HG03064 (cell line): ENCODE measurements around the gene KLRC3.
"Not testable (repeated sequence)": the region's sequence is repeated elsewhere in the genome, so short reads cannot be mapped to it uniquely, and the experiment has no call there.

Experiments used
- ATAC-seq: cut with Tn5 transposase; IDR thresholded peaks from one replicate; pipeline ENCODE4 v1.9.1; 2021; ENCODE audit warnings: low read depth; ENCODE audit not compliant: unreplicated experiment

The KLRC3 gene

DNA sequence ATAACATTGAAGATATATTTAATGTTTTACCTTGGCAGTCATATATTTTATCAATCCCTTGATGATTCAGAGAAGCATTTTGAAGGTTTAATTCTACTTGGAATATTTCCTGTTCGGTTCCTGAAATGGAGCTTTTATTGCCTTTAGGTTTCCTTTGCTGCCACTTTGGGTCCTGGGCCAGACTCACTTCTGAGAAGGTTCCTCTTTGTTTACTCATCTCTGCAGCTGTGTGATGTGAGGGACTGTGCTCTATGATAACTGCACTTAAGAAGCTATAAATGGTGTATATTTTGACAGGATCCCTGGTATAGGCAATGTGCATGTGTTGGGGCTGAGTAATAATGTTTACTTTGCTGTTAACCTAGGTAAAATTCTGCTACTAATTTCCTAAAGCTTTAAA, at the start of gene KLRC3:
Gene KLRC3 (minus strand): TSS at position 262 of the 400 bp plus-strand sequence. CDS start 45 bp downstream, at position 217.
- ATAC-seq, result not testable (repeated sequence)

DNA sequence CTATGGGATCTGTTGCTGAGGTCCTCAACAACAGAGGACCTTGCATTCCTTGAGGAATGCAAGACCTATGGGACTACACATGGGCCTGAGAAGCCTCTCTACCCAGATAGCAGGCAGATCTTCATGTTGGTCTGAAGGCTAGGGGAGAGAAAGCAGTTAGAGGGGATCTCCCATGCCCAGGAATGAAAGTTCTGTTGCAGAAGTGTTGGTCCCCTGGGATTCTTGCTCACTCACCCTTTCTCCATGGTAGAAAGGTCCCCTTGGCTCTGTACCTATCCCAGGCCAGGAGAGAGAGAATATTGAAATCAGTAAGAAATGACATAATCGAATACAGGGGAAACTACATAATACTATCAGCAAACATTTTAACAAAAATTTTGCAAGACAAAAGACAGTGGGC, 49.3 kb upstream of the KLRC3 start:
- ATAC-seq, result no peak

DNA sequence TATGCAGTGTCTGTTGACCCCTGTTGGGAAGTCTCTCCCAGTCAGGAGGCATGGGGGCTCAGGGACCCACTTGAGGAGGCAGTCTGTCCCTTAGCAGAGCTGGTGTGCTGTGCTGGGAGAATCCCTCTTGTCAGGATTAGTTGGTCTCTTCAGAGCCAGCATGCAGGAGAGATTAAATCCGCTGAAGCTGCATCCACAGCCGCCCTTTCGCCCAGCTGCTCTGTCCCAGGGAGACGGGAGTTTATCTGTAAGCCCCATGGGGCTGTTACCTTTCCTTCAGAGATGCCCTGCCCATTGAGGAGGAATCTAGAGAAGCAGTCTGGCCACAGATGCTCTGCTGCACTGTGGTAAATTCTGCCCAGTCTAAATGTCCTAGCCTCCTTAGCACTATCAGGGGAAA, 45.9 kb upstream of the KLRC3 start:
- no peak for ATAC-seq

DNA sequence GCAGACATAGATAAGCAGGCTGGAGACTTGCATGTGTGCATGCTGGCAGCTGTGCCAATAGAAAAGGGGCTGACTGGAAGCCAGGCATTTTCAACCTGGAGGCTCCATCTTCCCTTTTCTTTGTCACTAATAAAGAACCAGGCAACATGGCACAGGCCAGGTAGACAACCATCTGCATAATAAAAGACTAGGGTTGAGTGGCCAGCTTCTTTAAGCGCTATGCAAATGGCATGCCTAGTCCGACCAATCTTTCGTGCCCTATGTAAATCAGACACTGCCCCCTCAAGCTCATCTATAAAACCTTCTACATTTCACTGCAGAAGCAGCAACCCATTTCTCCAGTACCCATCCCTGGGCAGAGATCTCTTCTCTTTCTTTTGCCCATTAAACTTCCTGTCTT, 37.4 kb upstream of the KLRC3 start:
- ATAC-seq, result no peak

DNA sequence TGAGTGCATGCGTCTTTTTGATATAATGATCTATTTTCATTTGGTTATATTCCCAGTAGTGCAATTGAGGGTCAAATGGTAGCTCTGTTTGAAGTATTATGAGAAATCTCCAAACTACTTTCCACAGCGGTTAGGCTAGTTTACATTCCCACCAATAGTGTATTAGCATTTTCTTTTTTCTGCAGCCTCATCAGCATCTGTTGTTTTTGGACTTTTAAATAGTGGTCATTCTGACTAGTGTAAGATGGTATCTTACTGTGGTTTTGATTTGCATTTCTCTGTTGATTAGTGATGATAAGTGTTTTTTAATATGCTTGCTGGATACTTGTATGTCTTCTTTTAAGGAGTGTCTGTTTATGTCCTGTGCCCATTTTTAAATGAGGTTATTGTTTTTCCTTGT, 36.5 kb upstream of the KLRC3 start:
- no peak for ATAC-seq

DNA sequence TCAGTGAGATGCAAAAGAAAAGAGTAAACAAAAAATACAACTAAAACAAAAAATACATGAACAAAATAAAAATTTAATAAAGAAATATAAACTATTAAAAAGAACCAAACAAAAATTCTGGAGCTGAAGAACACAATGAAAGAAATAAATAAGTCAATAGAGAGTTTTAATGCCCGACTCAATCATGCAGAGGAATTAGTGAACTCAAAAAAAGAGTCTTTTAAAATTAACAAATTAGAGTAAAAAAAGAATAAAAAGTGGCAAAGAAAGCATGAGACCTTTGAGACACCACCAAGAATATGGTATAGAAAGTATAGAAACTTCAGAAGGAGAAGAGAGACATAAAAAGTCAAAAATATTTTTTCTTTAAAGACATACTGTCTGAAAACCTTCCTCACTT, 35.4 kb upstream of the KLRC3 start:
- no peak for ATAC-seq

DNA sequence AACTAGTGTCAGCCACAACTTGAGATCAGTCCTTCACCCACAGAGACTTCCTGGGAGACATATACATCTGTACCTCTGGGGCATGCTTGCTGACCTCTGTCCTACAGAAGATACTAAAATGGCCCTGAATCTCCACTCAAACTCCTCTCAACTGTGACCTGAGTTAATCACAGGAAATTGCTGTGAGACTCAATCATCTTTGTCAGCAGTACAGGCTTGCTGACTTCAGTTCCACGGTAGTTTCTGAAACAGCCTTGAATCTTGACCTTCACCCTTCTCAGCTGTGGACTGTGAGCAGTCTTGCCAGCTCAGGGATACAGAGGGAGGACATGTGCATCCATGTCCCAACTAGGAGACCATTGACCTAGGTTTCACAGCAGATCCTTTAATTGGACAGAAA, 34.1 kb upstream of the KLRC3 start:
- no peak for ATAC-seq

DNA sequence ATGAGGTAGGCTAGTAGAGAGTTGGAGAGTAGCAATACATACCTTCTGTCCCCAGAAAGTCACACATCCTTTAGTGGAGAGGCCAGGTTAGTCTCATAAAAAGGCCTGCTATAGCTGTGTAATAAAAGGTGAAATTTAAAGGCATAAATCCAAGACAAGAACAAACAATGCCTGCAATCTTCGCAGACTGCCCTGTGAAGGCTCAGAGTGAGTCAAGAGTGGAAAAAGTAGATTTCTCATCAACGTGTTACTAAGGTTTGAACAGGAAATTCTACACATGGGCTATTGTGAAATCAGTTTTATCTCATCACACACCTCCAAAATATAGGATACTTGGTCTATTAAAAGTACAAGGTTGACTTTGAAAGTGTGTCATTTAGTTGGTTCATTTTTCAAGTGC, 32.8 kb upstream of the KLRC3 start, which contains the start of gene KLRC1:
Gene KLRC1 (minus strand): TSS at position 222 of the 400 bp plus-strand sequence. CDS start 2,221 bp downstream, outside the sequence.
- ATAC-seq, result no peak

DNA sequence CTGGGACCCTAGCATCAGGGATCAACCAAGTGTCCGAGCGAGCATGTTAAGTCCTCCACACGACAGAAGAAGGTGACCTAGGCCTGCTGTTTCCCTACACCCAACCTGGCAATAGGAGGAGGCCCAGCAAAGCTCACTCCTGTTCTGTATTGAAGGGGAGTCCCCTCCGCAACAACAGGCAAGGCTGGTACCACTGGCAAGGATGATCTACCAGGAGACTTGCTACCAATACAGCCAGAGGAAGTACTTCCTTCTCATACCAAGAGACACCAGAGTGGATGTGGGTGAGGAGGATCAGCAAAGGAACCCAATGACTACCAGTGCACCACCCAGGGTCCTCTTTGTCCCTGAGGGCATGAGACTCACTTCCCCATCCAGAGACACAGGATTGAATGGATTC, 27.8 kb upstream of the KLRC3 start:
- no peak for ATAC-seq

DNA sequence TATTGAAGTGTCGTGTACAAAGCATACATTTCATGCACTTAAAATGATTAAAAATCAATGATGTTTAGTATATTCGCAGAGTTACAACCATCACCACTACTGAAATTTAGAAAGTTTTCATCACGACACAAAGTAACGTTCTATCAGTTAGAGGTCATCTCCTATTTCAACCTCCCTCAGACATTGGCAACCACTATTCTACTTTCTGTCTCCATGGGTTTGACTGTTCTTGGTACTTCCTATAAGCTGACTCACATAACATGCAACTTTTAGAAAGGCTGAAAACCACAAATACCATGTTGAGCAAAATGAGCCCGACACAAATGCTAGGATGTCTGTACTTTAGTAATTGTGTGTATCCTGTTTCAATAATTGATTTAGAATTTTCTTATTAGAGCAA, 25.7 kb upstream of the KLRC3 start:
- not testable (repeated sequence) for ATAC-seq

DNA sequence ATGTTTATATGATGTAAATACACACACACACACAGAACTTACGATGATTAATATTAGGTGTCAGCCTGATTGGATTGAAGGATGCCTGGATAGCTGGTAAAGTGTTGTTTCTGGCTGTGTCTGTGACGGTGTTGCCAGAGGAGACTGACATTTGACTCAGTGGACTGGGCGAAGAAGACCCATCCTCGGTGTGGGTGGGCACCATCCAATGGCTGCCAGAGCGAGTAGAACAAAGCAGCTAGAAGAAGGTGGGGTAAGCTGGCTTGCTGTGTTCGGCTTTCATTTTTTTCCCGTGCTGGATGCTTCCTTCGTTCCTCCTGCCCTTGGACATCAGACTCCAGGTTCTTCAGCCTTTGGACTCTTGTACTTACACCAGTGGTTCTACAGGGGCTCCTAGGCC, 20.7 kb upstream of the KLRC3 start:
- not testable (repeated sequence) for ATAC-seq

DNA sequence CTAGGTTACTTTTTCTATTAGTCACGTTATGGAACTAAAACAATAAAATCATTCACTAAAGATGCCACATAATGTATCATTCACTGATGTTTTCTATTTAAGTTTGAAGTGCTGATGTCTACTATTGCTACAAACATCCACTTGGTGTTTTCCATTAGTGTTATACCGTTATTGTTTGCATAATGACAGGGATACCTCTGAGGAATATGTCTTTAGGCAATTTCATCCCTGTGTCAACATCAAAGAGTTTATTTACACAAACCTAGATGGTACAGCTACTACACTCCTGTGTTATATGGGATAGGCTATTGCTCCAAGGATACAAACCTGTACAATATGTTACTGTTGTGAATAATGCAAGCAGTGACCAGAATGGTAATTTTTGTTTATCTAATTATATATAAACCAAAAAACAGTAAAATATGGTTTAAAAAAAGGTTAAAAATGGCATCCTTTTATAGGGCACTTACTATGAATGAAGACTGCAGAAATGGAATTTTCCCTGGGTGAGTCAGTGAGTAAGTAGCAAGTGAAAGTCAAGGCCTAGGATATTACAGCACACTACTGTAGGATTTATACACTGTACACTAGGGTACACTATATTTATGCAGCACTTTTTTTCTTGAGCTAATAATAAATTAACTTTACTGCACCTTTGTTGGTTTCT, 19.3 kb upstream of the KLRC3 start:
- not testable (repeated sequence) for ATAC-seq

DNA sequence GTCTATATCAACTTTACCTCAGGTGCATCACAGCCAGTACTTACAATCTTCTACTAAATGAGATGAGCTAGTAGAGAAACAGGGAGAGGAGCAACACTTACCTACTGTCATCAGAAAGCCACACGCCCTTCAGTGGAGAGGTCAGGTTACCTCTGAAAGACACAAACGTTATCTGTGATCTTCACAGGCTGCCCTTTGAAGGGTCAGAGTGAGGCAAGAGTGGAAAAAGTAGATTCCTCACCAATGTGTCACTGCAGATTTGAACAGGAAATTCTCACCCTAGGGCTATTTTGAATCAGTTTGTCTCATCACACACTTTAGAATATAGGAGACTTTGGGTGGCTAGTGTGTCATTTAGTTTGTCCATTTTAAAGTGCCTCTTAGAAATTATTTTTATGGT, 17.2 kb upstream of the KLRC3 start:
- ATAC-seq, result not testable (repeated sequence)

DNA sequence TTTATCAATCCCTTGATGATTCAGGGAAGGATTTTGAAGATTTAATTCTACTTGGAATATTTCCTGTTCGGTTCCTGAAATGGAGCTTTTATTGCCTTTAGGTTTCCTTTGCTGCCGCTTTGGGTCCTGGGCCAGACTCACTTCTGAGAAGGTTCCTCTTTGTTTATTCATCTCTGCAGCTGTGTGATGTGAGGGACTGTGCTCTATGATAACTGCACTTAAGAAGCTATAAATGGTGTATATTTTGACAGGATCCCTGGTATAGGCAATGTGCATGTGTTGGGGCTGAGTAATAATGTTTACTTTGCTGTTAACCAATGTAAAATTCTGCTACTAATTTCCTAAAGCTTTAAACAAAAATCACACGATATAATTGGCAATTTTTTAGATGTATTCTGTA, 15.4 kb upstream of the KLRC3 start, which contains the start of gene KLRC2:
Gene KLRC2 (minus strand): TSS at position 195 of the 400 bp plus-strand sequence. CDS start 24 bp downstream, at position 171.
- not testable (repeated sequence) for ATAC-seq

DNA sequence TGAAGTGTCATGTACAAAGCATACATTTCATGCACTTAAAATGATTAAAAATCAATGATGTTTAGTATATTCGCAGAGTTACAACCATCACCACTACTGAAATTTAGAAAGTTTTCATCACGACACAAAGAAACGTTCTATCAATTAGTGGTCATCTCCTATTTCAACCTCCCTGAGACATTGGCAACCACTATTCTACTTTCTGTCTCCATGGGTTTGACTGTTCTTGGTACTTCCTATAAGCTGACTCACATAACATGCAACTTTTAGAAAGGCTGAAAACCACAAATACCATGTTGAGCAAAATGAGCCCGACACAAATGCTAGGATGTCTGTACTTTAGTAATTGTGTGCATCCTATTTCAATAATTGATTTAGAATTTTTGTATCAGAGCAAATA, 10.2 kb upstream of the KLRC3 start:
- ATAC-seq, result not testable (repeated sequence)

DNA sequence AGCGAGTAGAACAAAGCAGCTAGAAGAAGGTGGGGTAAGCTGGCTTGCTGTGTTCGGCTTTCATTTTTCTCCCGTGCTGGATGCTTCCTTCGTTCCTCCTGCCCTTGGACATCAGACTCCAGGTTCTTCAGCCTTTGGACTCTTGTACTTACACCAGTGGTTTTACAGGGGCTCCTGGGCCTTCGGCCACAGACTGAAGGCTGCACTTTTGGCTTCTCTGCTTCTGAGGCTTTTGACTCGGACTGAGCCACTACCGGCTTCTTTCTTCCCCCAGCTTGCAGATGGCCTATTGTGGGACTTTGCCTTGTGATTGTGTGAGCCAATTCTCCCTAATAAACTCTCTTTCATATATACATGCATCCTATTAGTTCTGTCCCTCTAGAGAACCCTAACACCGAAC, 5.5 kb upstream of the KLRC3 start:
- not testable (repeated sequence) for ATAC-seq

DNA sequence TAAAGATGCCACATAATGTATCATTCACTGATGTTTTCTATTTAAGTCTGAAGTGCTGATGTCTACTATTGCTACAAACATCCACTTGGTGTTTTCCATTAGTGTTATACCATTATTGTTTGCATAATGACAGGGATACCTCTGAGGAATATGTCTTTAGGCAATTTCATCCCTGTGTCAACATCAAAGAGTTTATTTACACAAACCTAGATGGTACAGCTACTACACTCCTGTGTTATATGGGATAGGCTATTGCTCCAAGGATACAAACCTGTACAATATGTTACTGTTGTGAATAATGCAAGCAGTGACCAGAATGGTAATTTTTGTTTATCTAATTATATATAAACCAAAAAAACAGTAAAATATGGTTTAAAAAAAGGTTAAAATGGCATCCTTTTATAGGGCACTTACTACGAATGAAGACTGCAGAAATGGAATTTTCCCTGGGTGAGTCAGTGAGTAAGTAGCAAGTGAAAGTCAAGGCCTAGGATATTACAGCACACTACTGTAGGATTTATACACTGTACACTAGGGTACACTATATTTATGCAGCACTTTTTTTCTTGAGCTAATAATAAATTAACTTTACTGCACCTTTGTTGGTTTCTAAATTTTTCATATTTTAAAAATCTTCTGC, 4.0 kb upstream of the KLRC3 start:
- ATAC-seq, result not testable (repeated sequence)

DNA sequence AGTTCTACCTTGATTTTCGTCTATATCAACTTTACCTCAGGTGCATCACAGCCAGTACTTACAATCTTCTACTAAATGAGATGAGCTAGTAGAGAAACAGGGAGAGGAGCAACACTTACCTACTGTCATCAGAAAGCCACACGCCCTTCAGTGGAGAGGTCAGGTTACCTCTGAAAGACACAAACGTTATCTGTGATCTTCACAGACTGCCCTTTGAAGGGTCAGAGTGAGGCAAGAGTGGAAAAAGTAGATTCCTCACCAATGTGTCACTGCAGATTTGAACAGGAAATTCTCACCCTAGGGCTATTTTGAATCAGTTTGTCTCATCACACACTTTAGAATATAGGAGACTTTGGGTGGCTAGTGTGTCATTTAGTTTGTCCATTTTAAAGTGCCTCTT, 1.8 kb upstream of the KLRC3 start:
- ATAC-seq, result not testable (repeated sequence)

DNA sequence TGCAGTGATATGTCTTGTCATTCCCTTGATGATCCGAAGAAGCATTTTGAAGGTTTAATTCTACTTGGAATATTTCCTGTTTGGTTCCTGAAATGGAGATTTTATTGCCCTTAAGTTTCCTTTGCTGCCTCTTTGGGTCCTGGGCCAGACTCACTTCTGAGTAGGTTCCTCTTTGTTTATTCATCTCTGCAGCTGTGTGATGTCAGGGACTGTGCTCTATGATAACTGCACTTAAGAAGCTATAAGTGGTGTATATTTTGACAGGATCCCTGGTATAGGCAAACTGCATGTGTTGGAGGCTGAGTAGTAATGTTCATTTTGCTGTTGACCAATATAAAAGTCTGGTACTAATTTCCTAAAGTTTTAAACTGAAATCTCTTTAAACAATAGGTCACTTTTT, 11.0 kb downstream of the KLRC3 start, which contains the start of gene KLRC4:
Gene KLRC4 (minus strand): TSS at position 366 of the 400 bp plus-strand sequence. CDS start 182 bp downstream, at position 184.
- ATAC-seq, result no peak

DNA sequence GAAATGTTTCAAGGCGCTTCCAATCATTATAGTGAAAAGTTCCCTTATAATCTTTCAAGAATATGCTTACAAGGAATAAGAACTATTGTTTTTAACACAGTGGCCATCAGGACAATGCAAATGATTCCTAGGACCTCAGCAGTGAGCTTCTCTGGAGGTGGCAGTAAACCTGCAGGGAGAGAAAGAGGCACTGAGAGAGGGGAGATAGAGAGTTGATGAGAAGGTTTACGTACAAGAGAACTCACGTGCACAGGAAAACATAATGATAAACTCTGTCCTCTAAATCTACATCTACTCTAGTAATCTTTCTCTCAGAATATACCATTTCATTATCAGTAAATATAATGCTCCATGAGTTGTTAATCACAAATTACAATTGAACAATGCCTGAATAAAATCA, 11.6 kb downstream of the KLRC3 start:
- ATAC-seq, result no peak

DNA sequence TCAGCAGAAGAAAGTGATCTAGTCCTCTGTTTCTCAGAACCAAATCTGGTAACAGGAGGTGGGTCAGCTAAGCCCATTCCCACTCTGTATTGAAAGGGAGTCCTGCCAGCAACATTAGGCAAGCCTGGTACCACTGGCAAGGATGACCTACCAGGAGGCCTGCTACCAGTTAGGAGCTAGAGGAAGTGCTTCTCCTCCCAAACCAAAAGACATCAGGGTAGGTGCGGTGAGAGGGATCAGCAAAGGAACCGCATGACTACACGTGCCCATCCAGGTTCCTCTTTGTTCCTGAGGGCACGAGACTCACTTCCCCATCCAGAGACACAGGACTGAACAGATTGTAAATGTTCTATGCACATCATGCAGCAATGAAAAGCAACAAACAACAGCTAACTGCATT, 13.7 kb downstream of the KLRC3 start:
- no peak for ATAC-seq

DNA sequence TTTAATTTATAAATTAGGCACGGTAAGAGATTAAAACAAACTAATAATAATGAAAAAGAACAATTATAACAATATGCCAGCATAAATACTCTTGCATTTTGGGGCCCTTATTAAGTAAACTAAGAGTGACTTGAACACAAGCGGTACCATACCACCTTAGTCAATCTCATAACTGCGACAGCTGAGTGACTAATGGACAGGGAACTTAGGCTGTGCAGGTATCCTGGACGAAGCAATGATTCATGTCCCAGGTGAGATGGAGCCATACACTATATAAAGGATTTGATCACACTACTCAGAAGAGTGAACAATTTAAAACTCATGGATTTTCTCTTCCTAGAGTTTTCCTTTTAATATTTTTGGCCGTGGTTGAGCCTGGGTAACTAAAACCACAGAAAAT, 15.1 kb downstream of the KLRC3 start:
- ATAC-seq, result no peak
